Muscle of arm (tissue), 12 donors: Measurements from ENCODE around the gene PPIL6. TPM values are rescaled to one million over a fixed set of nuclear protein-coding genes. Genes with fewer than 3 reads are reported as not detected.

Experiments used
- polyA plus RNA-seq, 12 donors: library from polyadenylated mRNA; unstranded; fragments of 120-200 nt; gene quantifications; one replicate each; pipeline ENCODE4 v1.2.1, GENCODE V29; 2013; ENCODE audit not compliant: insufficient read length in 12 of 12

PPIL6 gene
- polyA plus RNA-seq, 12 donors: 5.5 to 10.8 (median 6.4) TPM; not detected in 2

Other genes starting within 250 kb of the PPIL6 start
- 100 to 1,000 TPM in 11 of 12 donors, not detected in 1; 225 to 405 (median 292) TPM for gene CD164, start 58.2 kb downstream of the PPIL6 start, polyA plus RNA-seq
- 1 to 10 TPM in 10 of 12 donors, not detected in 2; 3.4 to 9.9 (median 5.1) TPM for gene SMPD2, start 96 bp upstream of the PPIL6 start, polyA plus RNA-seq
- gene MICAL1, start 15.1 kb upstream of the PPIL6 start, polyA plus RNA-seq: 10 to 100 TPM in 11 of 12 donors, not detected in 1; 38.4 to 86.5 (median 53.5) TPM
- 1 to 10 TPM in 11 of 12 donors, not detected in 1; 4.9 to 8.9 (median 5.8) TPM for gene ZBTB24, start 42.6 kb upstream of the PPIL6 start, polyA plus RNA-seq